A549 (cell line): ENCODE data around the gene ZDHHC9. TPM values are rescaled to one million over a fixed set of nuclear protein-coding genes. Genes with fewer than 3 reads are reported as not detected.
A peak's percentile ranks its signal among the peaks of the same experiment; 100 is the strongest.

ENCODE experiments used
- ATAC-seq, 2 experiments: fragments of 200-7000 bp in 1 of 2; fragments of >200 bp in 1 of 2; cut with Nextera tagmentation in 1 of 2; cut with Tn5 transposase in 1 of 2; 3 replicates each; pipeline versions ENCODE4 v1.8.0 to v1.9.1; 2018 to 2020; ENCODE audit warnings: mild to moderate bottlenecking in 1 of 2, moderate library complexity in 1 of 2
- CTCF ChIA-PET: fragments of 300-600 bp; sonication (Branson Sonifier 250); formaldehyde crosslinking; extraction: SDS; loops from one replicate; lab custom pipeline; 2021; ENCODE audit warnings: antibody characterized with exemption, inconsistent platforms; lab: Yijun Ruan, JAX
- POLR2A ChIA-PET: fragments of 350-600 bp; formaldehyde crosslinking; extraction: SDS; loops from one replicate; lab custom pipeline; 2021; ENCODE audit warnings: antibody characterized with exemption, inconsistent platforms; lab: Yijun Ruan, JAX
- DNase-seq, 2 experiments: peaks; one replicate each; pipeline versions ENCODE4 v3.0.0 to v3.0.0-alpha.2; 2011 to 2016; ENCODE audit warnings: low read depth in 1 of 2, low spot score in 1 of 2
- FAIRE-seq: peaks from 2 replicates; lab custom pipeline; 2011; peaks lifted over from hg19 to GRCh38; lab: Jason Lieb, UNC
- H3K27ac ChIP-seq, 2 experiments: fragments of >200 bp; sonication (Bioruptor Twin); formaldehyde crosslinking; 3 replicates each; pipeline ENCODE4 v1.5.1; 2016 to 2017
- H3K4me1 ChIP-seq: fragments of >200 bp; sonication (Bioruptor Twin); formaldehyde crosslinking; 3 replicates; pipeline ENCODE4 v1.6.1; 2016
- H3K4me2 ChIP-seq: fragments of >200 bp; sonication (Bioruptor Twin); formaldehyde crosslinking; 3 replicates; pipeline ENCODE4 v1.6.1; 2016
- H3K4me3 ChIP-seq: fragments of >200 bp; sonication (Bioruptor Twin); formaldehyde crosslinking; 3 replicates; pipeline ENCODE4 v1.5.1; 2016
- H3K9me3 ChIP-seq: fragments of >200 bp; sonication (Bioruptor Twin); formaldehyde crosslinking; 3 replicates; pipeline ENCODE4 v1.6.1; 2016
- CBX8 ChIP-seq: fragments of 200-600 bp; sonication (generic); IDR thresholded peaks from 2 replicates; pipeline ENCODE4 v1.6.1; 2016
- CHD2 ChIP-seq: fragments of 150-350 bp; IDR thresholded peaks from 2 replicates; pipeline ENCODE4 v1.6.1; 2014; ENCODE audit warnings: low read length; ENCODE audit not compliant: partially characterized antibody
- CHD4 ChIP-seq: fragments of 200-600 bp; sonication (generic); IDR thresholded peaks from 2 replicates; pipeline ENCODE4 v1.6.1; 2016; ENCODE audit warnings: antibody characterized with exemption, mild to moderate bottlenecking, borderline replicate concordance
- EHMT2 ChIP-seq: fragments of 200-600 bp; sonication (generic); IDR thresholded peaks from 2 replicates; pipeline ENCODE4 v1.6.1; 2016; ENCODE audit warnings: antibody characterized with exemption, low read depth, mild to moderate bottlenecking, moderate library complexity
- EP300 ChIP-seq, 2 experiments: fragments of >200 bp; sonication (Bioruptor Twin); formaldehyde crosslinking; IDR thresholded peaks; 2 replicates in 1 of 2; 3 replicates in 1 of 2; pipeline ENCODE4 v1.6.1; 2016 to 2017
- ESRRA ChIP-seq: fragments of 150-350 bp; IDR thresholded peaks from 2 replicates; pipeline ENCODE4 v1.6.1; 2014; ENCODE audit warnings: mild to moderate bottlenecking, low read length, borderline replicate concordance
- FOXS1 ChIP-seq: fragments of 250-450 bp; sonication (Bioruptor Pico); IDR thresholded peaks from 2 replicates; pipeline ENCODE4 v1.5.0; 2020; ENCODE audit warnings: mild to moderate bottlenecking, moderate library complexity
- HEYL ChIP-seq: fragments of 250-450 bp; sonication (Bioruptor Pico); IDR thresholded peaks from 2 replicates; pipeline ENCODE4 v1.8.0; 2021; ENCODE audit warnings: mild to moderate bottlenecking, moderate library complexity
- HOXA7 ChIP-seq: fragments of 250-450 bp; sonication (Bioruptor Pico); IDR thresholded peaks from 2 replicates; pipeline ENCODE4 v1.5.0; 2020; ENCODE audit warnings: mild to moderate bottlenecking, moderate library complexity
- HOXB13 ChIP-seq: fragments of 250-450 bp; sonication (Bioruptor Pico); IDR thresholded peaks from 2 replicates; pipeline ENCODE4 v1.5.0; 2020; ENCODE audit warnings: low read depth, mild to moderate bottlenecking, moderate library complexity
- JUN ChIP-seq, 2 experiments: fragments of >200 bp; sonication (Bioruptor Twin); formaldehyde crosslinking; IDR thresholded peaks; 2 replicates in 1 of 2; 3 replicates in 1 of 2; pipeline ENCODE4 v1.6.1; 2016 to 2017
- NPAS2 ChIP-seq: fragments of 250-450 bp; sonication (Bioruptor Pico); IDR thresholded peaks from 2 replicates; pipeline ENCODE4 v1.8.0; 2022; ENCODE audit warnings: mild to moderate bottlenecking, moderate library complexity, borderline replicate concordance
- RARB ChIP-seq: fragments of 250-450 bp; sonication (Bioruptor Pico); IDR thresholded peaks from 2 replicates; pipeline ENCODE4 v1.8.0; 2021; ENCODE audit warnings: mild to moderate bottlenecking, moderate library complexity
- RCOR1 ChIP-seq: fragments of 150-350 bp; IDR thresholded peaks from 2 replicates; pipeline ENCODE4 v1.6.1; 2014; ENCODE audit warnings: antibody characterized with exemption, low read length, low read depth
- RFX5 ChIP-seq: fragments of 450-650 bp; IDR thresholded peaks from 2 replicates; pipeline ENCODE4 v1.7.1; 2014; ENCODE audit warnings: antibody characterized with exemption, mild to moderate bottlenecking, moderate library complexity
- RNF2 ChIP-seq: fragments of 200-600 bp; sonication (generic); IDR thresholded peaks from 2 replicates; pipeline ENCODE4 v1.6.1; 2016; ENCODE audit warnings: low read depth, mild to moderate bottlenecking, antibody characterized with exemption, moderate library complexity, borderline replicate concordance
- WGBS: methylation state at CpG from one replicate; pipeline ENCODE4 v1.1.6; 2017; ENCODE audit errors: missing lambda C conversion rate; 5-methylcytosine and 5-hydroxymethylcytosine counted together
- polyA plus RNA-seq, 4 experiments: library from polyadenylated mRNA; depleted of rRNA in 3 of 4; stranded (reverse); fragments of >200 nt; fragmentation: RNase III in 1 of 4; extraction: RNeasy Plus Mini Kit Qiagen cat#74134 plus additional on column Dnase treatment in 1 of 4; gene quantifications; 2 replicates in 3 of 4; 3 replicates in 1 of 4; pipeline ENCODE4 v1.2.3, GENCODE V29; 2011 to 2017
- TF ChIP-seq, protein P1 (sequence below): fragments of >200 bp; sonication (Bioruptor Twin); formaldehyde crosslinking; IDR thresholded peaks from 3 replicates; pipeline ENCODE4 v1.6.1; 2016
- TF ChIP-seq, protein P2 (sequence below): IDR thresholded peaks from 2 replicates; pipeline ENCODE4 v1.6.1; 2012; ENCODE audit warnings: low read depth, borderline replicate concordance
- TF ChIP-seq, protein P3 (sequence below): fragments of 450-650 bp; IDR thresholded peaks from 2 replicates; pipeline ENCODE4 v1.6.1; 2014; ENCODE audit warnings: antibody characterized with exemption
- TF ChIP-seq, protein P4 (sequence below): IDR thresholded peaks from 2 replicates; pipeline ENCODE4 v1.6.1; 2012
- TF ChIP-seq, protein P5 (sequence below): fragments of >200 bp; sonication (Bioruptor Twin); formaldehyde crosslinking; IDR thresholded peaks from 2 replicates; pipeline ENCODE4 v1.6.1; 2016
- TF ChIP-seq, protein P6 (sequence below): IDR thresholded peaks from 2 replicates; pipeline ENCODE4 v1.6.1; 2012
- TF ChIP-seq, protein P7 (sequence below): fragments of 150-350 bp; IDR thresholded peaks from 2 replicates; pipeline ENCODE4 v1.6.1; 2014; ENCODE audit warnings: low read depth, mild to moderate bottlenecking, low read length
- TF ChIP-seq, protein P8 (sequence below): fragments of 250-450 bp; sonication (Bioruptor Pico); IDR thresholded peaks from 2 replicates; pipeline ENCODE4 v1.5.0; 2020; ENCODE audit warnings: low read depth, mild to moderate bottlenecking, moderate library complexity

The ZDHHC9 gene
- polyA plus RNA-seq, 2 of the 4 experiments (the other 2 are of a cell fraction) = 20.2 to 50.6 TPM

DNA sequence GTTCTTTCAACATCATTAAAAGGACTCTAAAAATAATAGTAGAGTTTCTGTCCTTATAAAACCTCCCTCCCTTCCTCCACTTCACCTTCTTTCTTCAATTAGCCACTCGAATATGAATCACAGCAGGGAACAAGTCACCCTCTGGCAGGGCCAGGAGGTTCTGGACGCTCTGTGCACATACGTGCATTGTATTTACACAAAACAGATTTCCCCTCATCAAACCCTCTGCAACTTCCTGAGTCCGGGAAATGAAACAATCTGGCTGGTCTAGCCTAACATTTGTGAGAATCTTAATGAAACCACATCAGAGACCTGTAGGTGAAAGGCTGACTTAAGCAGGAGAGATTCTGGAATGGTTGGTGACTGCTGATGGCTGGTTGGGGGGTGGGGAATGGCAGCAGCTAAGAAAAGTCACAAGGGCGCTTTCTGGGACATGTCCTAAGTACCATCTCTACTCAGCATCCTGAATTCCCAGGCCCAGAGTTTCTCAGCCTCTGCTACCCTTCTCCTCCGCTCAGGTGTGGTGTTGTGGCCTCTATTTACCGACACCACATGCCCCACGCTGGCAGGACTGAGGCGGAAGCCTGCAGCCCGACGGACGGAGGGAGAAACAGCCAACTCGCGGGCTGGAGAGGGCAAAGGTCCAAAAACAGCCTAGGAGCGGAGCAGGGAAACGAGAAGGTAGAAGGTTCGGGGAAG lies 1.0 kb downstream of the ZDHHC9 start:
- ATAC-seq = peak; percentile 23 to 33; a peak in 5 of 6 replicates
- peak overlapping the region; percentile 83 for H3K4me3 ChIP-seq
- no peaks in the 10 kb centered on the region for H3K9me3 ChIP-seq
- H3K27ac ChIP-seq = peak overlapping the region; percentile 78 to 94
- peak; percentile 77 for FAIRE-seq
- TF ChIP-seq, protein P1, sequence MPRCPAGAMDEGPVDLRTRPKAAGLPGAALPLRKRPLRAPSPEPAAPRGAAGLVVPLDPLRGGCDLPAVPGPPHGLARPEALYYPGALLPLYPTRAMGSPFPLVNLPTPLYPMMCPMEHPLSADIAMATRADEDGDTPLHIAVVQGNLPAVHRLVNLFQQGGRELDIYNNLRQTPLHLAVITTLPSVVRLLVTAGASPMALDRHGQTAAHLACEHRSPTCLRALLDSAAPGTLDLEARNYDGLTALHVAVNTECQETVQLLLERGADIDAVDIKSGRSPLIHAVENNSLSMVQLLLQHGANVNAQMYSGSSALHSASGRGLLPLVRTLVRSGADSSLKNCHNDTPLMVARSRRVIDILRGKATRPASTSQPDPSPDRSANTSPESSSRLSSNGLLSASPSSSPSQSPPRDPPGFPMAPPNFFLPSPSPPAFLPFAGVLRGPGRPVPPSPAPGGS = no peak
- no peak for TF ChIP-seq RFX5
- TF ChIP-seq ESRRA = no peak
- TF ChIP-seq, protein P2, sequence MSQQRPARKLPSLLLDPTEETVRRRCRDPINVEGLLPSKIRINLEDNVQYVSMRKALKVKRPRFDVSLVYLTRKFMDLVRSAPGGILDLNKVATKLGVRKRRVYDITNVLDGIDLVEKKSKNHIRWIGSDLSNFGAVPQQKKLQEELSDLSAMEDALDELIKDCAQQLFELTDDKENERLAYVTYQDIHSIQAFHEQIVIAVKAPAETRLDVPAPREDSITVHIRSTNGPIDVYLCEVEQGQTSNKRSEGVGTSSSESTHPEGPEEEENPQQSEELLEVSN = no peak
- peaks cover 13% of the 10 kb centered on the region; the same call in 2 of the 3 replicates for H3K4me1 ChIP-seq
- CTCF ChIA-PET = no interaction called here
- H3K4me2 ChIP-seq = peak overlapping the region; percentile 83
- WGBS = 13% methylated on average over 15 of the region's 17 CpGs
- POLR2A ChIA-PET = no interaction called here
- peak in 1 of 2 experiments; percentile 12 for DNase-seq

DNA sequence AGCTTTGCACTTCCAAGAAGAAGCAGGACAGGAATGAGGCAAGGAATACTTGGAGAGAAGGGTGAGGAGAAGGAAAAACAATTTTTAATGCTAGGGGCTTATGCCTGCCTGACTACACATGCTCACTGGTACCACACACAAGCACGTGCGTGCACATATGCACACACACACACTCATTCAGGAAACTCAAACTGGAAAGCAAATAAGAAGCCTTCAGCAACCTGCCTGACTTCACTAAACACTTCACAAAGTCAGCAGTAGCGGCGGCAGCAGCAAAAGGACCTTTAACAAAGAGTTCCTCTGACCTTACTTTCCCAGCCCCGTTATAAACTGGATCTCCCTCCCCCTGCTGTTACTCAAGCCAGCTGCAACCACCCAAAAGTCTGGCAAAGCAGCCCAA lies 3.3 kb downstream of the ZDHHC9 start:
- CTCF ChIA-PET = no interaction called here
- ATAC-seq (no peak), FAIRE-seq (no peak), DNase-seq (no peak)
- H3K4me1 ChIP-seq = peaks cover 7% of the 10 kb centered on the region; the same call in 1 of the 3 replicates
- POLR2A ChIA-PET = no interaction called here
- H3K4me3 ChIP-seq = no peak overlapping the region
- no peaks in the 10 kb centered on the region for H3K9me3 ChIP-seq
- 79% methylated on average over 5 of the region's 5 CpGs for WGBS
- no peak for TF ChIP-seq RCOR1
- TF ChIP-seq, protein P3, sequence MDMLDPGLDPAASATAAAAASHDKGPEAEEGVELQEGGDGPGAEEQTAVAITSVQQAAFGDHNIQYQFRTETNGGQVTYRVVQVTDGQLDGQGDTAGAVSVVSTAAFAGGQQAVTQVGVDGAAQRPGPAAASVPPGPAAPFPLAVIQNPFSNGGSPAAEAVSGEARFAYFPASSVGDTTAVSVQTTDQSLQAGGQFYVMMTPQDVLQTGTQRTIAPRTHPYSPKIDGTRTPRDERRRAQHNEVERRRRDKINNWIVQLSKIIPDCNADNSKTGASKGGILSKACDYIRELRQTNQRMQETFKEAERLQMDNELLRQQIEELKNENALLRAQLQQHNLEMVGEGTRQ = no peak
- TF ChIP-seq CBX8 = no peak
- no peak for TF ChIP-seq NPAS2
- TF ChIP-seq, protein P4, sequence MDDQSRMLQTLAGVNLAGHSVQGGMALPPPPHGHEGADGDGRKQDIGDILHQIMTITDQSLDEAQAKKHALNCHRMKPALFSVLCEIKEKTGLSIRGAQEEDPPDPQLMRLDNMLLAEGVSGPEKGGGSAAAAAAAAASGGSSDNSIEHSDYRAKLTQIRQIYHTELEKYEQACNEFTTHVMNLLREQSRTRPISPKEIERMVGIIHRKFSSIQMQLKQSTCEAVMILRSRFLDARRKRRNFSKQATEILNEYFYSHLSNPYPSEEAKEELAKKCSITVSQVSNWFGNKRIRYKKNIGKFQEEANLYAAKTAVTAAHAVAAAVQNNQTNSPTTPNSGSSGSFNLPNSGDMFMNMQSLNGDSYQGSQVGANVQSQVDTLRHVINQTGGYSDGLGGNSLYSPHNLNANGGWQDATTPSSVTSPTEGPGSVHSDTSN = no peak
- no peak for TF ChIP-seq CHD4
- no peak for TF ChIP-seq JUN (IDR thresholded peaks at IDR 0.05)
- no peak for TF ChIP-seq FOXS1 (CRISPR knock-in tag)
- no peak for TF ChIP-seq CHD2
- TF ChIP-seq HEYL (CRISPR knock-in tag) = no peak
- TF ChIP-seq, protein P5, sequence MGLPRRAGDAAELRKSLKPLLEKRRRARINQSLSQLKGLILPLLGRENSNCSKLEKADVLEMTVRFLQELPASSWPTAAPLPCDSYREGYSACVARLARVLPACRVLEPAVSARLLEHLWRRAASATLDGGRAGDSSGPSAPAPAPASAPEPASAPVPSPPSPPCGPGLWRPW = no peak
- no peak for TF ChIP-seq HOXB13
- TF ChIP-seq HOXA7 = no peak
- no peak for TF ChIP-seq EP300 (IDR thresholded peaks at IDR 0.05)
- H3K4me2 ChIP-seq = no peak overlapping the region
- no peak overlapping the region for H3K27ac ChIP-seq

DNA sequence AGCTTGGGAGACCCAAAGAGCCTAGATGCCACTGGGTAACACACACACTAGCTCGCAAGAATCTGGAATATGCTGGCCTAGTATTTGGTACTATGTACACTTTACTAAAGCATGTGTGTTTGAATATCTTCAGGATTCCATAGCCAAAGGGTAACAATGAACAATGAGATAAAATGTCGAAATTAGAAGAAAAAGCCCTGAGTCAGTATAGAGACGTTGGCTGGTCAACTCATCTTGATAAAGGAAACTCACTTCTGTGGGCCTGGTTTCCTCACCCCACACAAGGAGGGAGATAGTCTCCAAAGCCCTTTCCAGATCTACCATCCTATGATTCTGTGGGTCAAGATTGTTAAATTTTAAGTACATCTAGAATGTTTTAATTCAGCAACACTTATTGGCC lies 6.9 kb downstream of the ZDHHC9 start:
- Histone ChIP-seq H3K27ac (no peak overlapping the region), H3K9me3 (no peaks in the 10 kb centered on the region), H3K4me3 (no peak overlapping the region), H3K4me2 (no peak overlapping the region), H3K4me1 (no peaks in the 10 kb centered on the region; the same call in 2 of the 3 replicates)
- DNase-seq (no peak), FAIRE-seq (no peak), ATAC-seq (no peak)
- WGBS = 85% methylated on average over 3 of the region's 3 CpGs
- ChIA-PET POLR2A (no interaction called here), CTCF (interaction anchor here (0.8 to 3.5 kb wide), 2 partner anchors 14 to 306 kb away, joined by 3 to 11 read pairs; no protein-coding TSS in a partner anchor)
- TF ChIP-seq, protein P6, sequence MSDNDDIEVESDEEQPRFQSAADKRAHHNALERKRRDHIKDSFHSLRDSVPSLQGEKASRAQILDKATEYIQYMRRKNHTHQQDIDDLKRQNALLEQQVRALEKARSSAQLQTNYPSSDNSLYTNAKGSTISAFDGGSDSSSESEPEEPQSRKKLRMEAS = no peak
- TF ChIP-seq, protein P2 = no peak
- no peak for TF ChIP-seq RARB (CRISPR knock-in tag)
- TF ChIP-seq RNF2 = no peak
- TF ChIP-seq, protein P3 = no peak
- TF ChIP-seq HEYL (CRISPR knock-in tag) = no peak
- no peak for TF ChIP-seq NPAS2
- TF ChIP-seq EP300 (IDR thresholded peaks at IDR 0.05) = no peak
- TF ChIP-seq, protein P7, sequence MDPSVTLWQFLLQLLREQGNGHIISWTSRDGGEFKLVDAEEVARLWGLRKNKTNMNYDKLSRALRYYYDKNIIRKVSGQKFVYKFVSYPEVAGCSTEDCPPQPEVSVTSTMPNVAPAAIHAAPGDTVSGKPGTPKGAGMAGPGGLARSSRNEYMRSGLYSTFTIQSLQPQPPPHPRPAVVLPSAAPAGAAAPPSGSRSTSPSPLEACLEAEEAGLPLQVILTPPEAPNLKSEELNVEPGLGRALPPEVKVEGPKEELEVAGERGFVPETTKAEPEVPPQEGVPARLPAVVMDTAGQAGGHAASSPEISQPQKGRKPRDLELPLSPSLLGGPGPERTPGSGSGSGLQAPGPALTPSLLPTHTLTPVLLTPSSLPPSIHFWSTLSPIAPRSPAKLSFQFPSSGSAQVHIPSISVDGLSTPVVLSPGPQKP = no peak
- TF ChIP-seq RCOR1 = no peak
- TF ChIP-seq FOXS1 (CRISPR knock-in tag) = no peak
- TF ChIP-seq EHMT2 = no peak
- TF ChIP-seq, protein P8, sequence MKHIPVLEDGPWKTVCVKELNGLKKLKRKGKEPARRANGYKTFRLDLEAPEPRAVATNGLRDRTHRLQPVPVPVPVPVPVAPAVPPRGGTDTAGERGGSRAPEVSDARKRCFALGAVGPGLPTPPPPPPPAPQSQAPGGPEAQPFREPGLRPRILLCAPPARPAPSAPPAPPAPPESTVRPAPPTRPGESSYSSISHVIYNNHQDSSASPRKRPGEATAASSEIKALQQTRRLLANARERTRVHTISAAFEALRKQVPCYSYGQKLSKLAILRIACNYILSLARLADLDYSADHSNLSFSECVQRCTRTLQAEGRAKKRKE (CRISPR knock-in tag) = no peak
